ENCODE results near the gene MIER2.

Gene MIER2

DNA sequence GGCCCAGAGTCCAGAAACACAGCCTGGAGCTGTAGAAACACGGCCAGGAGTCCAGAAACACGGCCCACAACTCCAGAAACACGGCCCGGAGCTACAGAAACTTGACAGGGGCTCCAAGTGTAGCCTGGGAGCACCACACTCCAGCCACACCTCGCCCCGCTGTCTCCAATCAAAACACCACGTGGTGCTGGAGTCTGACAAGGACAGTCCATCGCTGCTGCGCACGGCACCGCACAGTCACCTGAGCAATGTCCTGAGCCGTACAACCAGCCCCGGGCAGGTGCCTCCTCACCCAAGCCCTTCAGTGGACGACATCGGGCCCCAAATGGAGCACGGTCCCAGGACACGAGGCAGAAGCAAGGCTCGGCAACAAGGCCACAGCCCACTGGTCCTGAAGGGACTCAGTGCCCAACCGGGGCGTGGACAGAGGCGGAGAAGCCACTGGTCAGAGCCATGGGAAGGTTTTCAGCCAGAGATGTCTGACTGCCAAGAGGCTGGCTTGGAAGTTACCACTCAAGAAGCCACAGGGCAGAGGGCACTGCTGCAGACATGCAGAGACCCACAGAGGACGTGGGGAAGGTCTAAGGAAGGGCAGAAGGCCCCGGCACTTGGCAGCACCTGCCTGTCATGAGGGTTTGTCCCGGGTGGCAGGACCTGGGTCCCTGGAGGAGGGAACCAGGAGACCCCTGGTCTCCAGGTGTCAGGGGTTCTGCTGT lies 33.7 kb downstream of the MIER2 start:
- ATAC-seq: no peak
- TF ChIP-seq SNAI2 (CRISPR knock-in tag; IDR thresholded peaks at IDR 0.05): no peak
- TF ChIP-seq GLIS3 (CRISPR knock-in tag; IDR thresholded peaks at IDR 0.05): no peak
- TF ChIP-seq ISL1 (CRISPR knock-in tag; IDR thresholded peaks at IDR 0.05): no peak
- TF ChIP-seq, protein P1, sequence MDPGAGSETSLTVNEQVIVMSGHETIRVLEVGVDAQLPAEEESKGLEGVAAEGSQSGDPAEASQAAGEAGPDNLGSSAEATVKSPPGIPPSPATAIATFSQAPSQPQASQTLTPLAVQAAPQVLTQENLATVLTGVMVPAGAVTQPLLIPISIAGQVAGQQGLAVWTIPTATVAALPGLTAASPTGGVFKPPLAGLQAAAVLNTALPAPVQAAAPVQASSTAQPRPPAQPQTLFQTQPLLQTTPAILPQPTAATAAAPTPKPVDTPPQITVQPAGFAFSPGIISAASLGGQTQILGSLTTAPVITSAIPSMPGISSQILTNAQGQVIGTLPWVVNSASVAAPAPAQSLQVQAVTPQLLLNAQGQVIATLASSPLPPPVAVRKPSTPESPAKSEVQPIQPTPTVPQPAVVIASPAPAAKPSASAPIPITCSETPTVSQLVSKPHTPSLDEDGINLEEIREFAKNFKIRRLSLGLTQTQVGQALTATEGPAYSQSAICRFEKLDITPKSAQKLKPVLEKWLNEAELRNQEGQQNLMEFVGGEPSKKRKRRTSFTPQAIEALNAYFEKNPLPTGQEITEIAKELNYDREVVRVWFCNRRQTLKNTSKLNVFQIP (CRISPR knock-in tag; IDR thresholded peaks at IDR 0.05; ENCODE audit: borderline replicate concordance, low read depth): no peak
- no peak for TF ChIP-seq ZNF565 (CRISPR knock-in tag; conservative IDR thresholded peaks at IDR 0.05; ENCODE audit: low read depth)
- TF ChIP-seq, protein P2, sequence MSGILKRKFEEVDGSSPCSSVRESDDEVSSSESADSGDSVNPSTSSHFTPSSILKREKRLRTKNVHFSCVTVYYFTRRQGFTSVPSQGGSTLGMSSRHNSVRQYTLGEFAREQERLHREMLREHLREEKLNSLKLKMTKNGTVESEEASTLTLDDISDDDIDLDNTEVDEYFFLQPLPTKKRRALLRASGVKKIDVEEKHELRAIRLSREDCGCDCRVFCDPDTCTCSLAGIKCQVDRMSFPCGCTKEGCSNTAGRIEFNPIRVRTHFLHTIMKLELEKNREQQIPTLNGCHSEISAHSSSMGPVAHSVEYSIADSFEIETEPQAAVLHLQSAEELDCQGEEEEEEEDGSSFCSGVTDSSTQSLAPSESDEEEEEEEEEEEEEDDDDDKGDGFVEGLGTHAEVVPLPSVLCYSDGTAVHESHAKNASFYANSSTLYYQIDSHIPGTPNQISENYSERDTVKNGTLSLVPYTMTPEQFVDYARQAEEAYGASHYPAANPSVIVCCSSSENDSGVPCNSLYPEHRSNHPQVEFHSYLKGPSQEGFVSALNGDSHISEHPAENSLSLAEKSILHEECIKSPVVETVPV (CRISPR knock-in tag; IDR thresholded peaks at IDR 0.05): no peak
- no peak for TF ChIP-seq OSR1 (CRISPR knock-in tag; IDR thresholded peaks at IDR 0.05)
- TF ChIP-seq CSDC2 (CRISPR knock-in tag; IDR thresholded peaks at IDR 0.05): no peak
- no peak for TF ChIP-seq ZNF70 (CRISPR knock-in tag; IDR thresholded peaks at IDR 0.05)
- no peak for TF ChIP-seq ZNF8 (CRISPR knock-in tag; IDR thresholded peaks at IDR 0.05)
- TF ChIP-seq ESRRG (CRISPR knock-in tag; IDR thresholded peaks at IDR 0.05): no peak
- no peak for TF ChIP-seq ZC3H10 (CRISPR knock-in tag; IDR thresholded peaks at IDR 0.05)
- TF ChIP-seq RARB (CRISPR knock-in tag; IDR thresholded peaks at IDR 0.05): no peak
- TF ChIP-seq, protein P3, sequence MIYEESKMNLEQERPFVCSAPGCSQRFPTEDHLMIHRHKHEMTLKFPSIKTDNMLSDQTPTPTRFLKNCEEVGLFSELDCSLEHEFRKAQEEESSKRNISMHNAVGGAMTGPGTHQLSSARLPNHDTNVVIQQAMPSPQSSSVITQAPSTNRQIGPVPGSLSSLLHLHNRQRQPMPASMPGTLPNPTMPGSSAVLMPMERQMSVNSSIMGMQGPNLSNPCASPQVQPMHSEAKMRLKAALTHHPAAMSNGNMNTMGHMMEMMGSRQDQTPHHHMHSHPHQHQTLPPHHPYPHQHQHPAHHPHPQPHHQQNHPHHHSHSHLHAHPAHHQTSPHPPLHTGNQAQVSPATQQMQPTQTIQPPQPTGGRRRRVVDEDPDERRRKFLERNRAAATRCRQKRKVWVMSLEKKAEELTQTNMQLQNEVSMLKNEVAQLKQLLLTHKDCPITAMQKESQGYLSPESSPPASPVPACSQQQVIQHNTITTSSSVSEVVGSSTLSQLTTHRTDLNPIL (CRISPR knock-in tag; IDR thresholded peaks at IDR 0.05; ENCODE audit: low read depth): no peak
- TF ChIP-seq, protein P4, sequence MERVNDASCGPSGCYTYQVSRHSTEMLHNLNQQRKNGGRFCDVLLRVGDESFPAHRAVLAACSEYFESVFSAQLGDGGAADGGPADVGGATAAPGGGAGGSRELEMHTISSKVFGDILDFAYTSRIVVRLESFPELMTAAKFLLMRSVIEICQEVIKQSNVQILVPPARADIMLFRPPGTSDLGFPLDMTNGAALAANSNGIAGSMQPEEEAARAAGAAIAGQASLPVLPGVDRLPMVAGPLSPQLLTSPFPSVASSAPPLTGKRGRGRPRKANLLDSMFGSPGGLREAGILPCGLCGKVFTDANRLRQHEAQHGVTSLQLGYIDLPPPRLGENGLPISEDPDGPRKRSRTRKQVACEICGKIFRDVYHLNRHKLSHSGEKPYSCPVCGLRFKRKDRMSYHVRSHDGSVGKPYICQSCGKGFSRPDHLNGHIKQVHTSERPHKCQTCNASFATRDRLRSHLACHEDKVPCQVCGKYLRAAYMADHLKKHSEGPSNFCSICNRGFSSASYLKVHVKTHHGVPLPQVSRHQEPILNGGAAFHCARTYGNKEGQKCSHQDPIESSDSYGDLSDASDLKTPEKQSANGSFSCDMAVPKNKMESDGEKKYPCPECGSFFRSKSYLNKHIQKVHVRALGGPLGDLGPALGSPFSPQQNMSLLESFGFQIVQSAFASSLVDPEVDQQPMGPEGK (CRISPR knock-in tag; IDR thresholded peaks at IDR 0.05; ENCODE audit: borderline replicate concordance): no peak
- no peak for TF ChIP-seq ZFP3 (CRISPR knock-in tag; IDR thresholded peaks at IDR 0.05)
- TF ChIP-seq, protein P5, sequence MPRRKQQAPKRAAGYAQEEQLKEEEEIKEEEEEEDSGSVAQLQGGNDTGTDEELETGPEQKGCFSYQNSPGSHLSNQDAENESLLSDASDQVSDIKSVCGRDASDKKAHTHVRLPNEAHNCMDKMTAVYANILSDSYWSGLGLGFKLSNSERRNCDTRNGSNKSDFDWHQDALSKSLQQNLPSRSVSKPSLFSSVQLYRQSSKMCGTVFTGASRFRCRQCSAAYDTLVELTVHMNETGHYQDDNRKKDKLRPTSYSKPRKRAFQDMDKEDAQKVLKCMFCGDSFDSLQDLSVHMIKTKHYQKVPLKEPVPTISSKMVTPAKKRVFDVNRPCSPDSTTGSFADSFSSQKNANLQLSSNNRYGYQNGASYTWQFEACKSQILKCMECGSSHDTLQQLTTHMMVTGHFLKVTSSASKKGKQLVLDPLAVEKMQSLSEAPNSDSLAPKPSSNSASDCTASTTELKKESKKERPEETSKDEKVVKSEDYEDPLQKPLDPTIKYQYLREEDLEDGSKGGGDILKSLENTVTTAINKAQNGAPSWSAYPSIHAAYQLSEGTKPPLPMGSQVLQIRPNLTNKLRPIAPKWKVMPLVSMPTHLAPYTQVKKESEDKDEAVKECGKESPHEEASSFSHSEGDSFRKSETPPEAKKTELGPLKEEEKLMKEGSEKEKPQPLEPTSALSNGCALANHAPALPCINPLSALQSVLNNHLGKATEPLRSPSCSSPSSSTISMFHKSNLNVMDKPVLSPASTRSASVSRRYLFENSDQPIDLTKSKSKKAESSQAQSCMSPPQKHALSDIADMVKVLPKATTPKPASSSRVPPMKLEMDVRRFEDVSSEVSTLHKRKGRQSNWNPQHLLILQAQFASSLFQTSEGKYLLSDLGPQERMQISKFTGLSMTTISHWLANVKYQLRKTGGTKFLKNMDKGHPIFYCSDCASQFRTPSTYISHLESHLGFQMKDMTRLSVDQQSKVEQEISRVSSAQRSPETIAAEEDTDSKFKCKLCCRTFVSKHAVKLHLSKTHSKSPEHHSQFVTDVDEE (CRISPR knock-in tag; IDR thresholded peaks at IDR 0.05): no peak
- TF ChIP-seq ZFP30 (CRISPR knock-in tag; IDR thresholded peaks at IDR 0.05): no peak
- no peak for TF ChIP-seq PPARA (CRISPR knock-in tag; IDR thresholded peaks at IDR 0.05; ENCODE audit: borderline replicate concordance)
- TF ChIP-seq BACH2 (CRISPR knock-in tag; IDR thresholded peaks at IDR 0.05; ENCODE audit: borderline replicate concordance): no peak

DNA sequence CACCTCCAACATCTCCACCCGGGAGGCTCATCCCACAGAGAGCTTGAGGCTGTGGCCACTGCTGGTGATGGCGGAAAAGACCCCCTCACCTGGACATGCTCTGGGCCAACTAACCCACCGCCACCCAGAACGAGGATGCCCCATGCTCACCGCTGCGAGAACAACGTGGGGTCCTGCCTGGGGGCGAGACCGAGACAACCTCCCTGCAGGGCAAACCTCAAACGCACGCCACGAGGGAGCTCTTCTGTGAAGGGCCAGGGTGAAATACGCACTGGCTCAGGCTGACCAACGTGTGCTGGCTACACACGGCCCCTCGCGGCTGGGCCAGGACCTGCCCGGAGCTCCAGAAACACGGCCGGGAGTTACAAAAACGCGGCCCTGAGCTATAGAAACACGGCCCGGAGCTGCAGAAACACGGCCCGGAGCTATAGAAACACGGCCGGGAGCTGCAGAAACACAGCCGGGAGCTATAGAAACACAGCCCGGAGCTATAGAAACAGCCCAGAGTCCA lies 34.4 kb downstream of the MIER2 start:
- peak; percentile 30 for ATAC-seq
- TF ChIP-seq TCF4 (CRISPR knock-in tag; IDR thresholded peaks at IDR 0.05; ENCODE audit: borderline replicate concordance): no peak
- TF ChIP-seq, protein P3 (CRISPR knock-in tag; IDR thresholded peaks at IDR 0.05; ENCODE audit: low read depth): no peak
- no peak for TF ChIP-seq PPARA (CRISPR knock-in tag; IDR thresholded peaks at IDR 0.05; ENCODE audit: borderline replicate concordance)
- TF ChIP-seq GLIS3 (CRISPR knock-in tag; IDR thresholded peaks at IDR 0.05): no peak
- TF ChIP-seq ZNF8 (CRISPR knock-in tag; IDR thresholded peaks at IDR 0.05): no peak
- TF ChIP-seq, protein P5 (CRISPR knock-in tag; IDR thresholded peaks at IDR 0.05): no peak
- TF ChIP-seq CSDC2 (CRISPR knock-in tag; IDR thresholded peaks at IDR 0.05): no peak
- TF ChIP-seq, protein P1 (CRISPR knock-in tag; IDR thresholded peaks at IDR 0.05; ENCODE audit: borderline replicate concordance, low read depth): no peak
- TF ChIP-seq BACH2 (CRISPR knock-in tag; IDR thresholded peaks at IDR 0.05; ENCODE audit: borderline replicate concordance): no peak
- TF ChIP-seq TOX (CRISPR knock-in tag; IDR thresholded peaks at IDR 0.05; ENCODE audit: borderline replicate concordance): no peak
- no peak for TF ChIP-seq ZNF565 (CRISPR knock-in tag; conservative IDR thresholded peaks at IDR 0.05; ENCODE audit: low read depth)
